ENCODE measurements around the gene VANGL2. TPM values are rescaled to one million over a fixed set of nuclear protein-coding genes. Genes with fewer than 3 reads are reported as not detected.

Gene VANGL2
- total RNA-seq, 1 donor from 2014 or later: 59.5 TPM

- Mint-ChIP-seq H3K27ac (no peak overlapping the region), H3K4me3 (no peak overlapping the region), H3K27me3 (ENCODE audit: low read depth) (no peaks in the 10 kb centered on the region), H3K9me3 (no peaks in the 10 kb centered on the region), H3K36me3 (peaks cover 34% of the 10 kb centered on the region), H3K4me1 (peaks cover 7% of the 10 kb centered on the region)
- no peak for TF ChIP-seq CTCF (IDR thresholded peaks at IDR 0.05; ENCODE audit: unreplicated experiment)
- DNase-seq (ENCODE audit: low spot score in 2 of 2, unreplicated experiment in 2 of 2): no peak
Observed at GRCh38 chr1:160425847-160426246, 25.5 kb downstream of the VANGL2 start.

- no peak for DNase-seq (ENCODE audit: low spot score in 2 of 2, unreplicated experiment in 2 of 2)
- peaks cover 26% of the 10 kb centered on the region for H3K36me3 Mint-ChIP-seq
- H3K27me3 Mint-ChIP-seq (ENCODE audit: low read depth): no peaks in the 10 kb centered on the region
- TF ChIP-seq CTCF (IDR thresholded peaks at IDR 0.05; ENCODE audit: unreplicated experiment): no peak
- no peaks in the 10 kb centered on the region for H3K9me3 Mint-ChIP-seq
- no peak overlapping the region for H3K27ac Mint-ChIP-seq
- H3K4me3 Mint-ChIP-seq: no peak overlapping the region
- peaks cover 7% of the 10 kb centered on the region for H3K4me1 Mint-ChIP-seq
Observed at GRCh38 chr1:160427625-160428024, 27.3 kb downstream of the VANGL2 start.

- H3K9me3 Mint-ChIP-seq: no peaks in the 10 kb centered on the region
- no peak overlapping the region for H3K27ac Mint-ChIP-seq
- peaks cover 26% of the 10 kb centered on the region for H3K36me3 Mint-ChIP-seq
- no peaks in the 10 kb centered on the region for H3K27me3 Mint-ChIP-seq (ENCODE audit: low read depth)
- no peak for DNase-seq (ENCODE audit: low spot score in 2 of 2, unreplicated experiment in 2 of 2)
- H3K4me1 Mint-ChIP-seq: peaks cover 7% of the 10 kb centered on the region
- H3K4me3 Mint-ChIP-seq: no peak overlapping the region
- TF ChIP-seq CTCF (IDR thresholded peaks at IDR 0.05; ENCODE audit: unreplicated experiment): no peak
Observed at GRCh38 chr1:160428053-160428452, 27.7 kb downstream of the VANGL2 start.

GRCh38 chr1:160428655-160429054, 28.3 kb downstream of the VANGL2 start:
- peak; percentile 17 for TF ChIP-seq CTCF (IDR thresholded peaks at IDR 0.05; ENCODE audit: unreplicated experiment)
- no peak for DNase-seq (ENCODE audit: low spot score in 2 of 2, unreplicated experiment in 2 of 2)
- no peaks in the 10 kb centered on the region for H3K27me3 Mint-ChIP-seq (ENCODE audit: low read depth)
- H3K36me3 Mint-ChIP-seq: peaks cover 20% of the 10 kb centered on the region
- H3K27ac Mint-ChIP-seq: peak overlapping the region; percentile 60
- no peaks in the 10 kb centered on the region for H3K9me3 Mint-ChIP-seq
- H3K4me1 Mint-ChIP-seq: peaks cover 7% of the 10 kb centered on the region
- no peak overlapping the region for H3K4me3 Mint-ChIP-seq

- Mint-ChIP-seq H3K27ac (no peak overlapping the region), H3K4me1 (peaks cover 7% of the 10 kb centered on the region), H3K4me3 (no peak overlapping the region), H3K36me3 (peaks cover 18% of the 10 kb centered on the region), H3K27me3 (ENCODE audit: low read depth) (no peaks in the 10 kb centered on the region), H3K9me3 (no peaks in the 10 kb centered on the region)
- DNase-seq (ENCODE audit: low spot score in 2 of 2, unreplicated experiment in 2 of 2): no peak
- TF ChIP-seq CTCF (IDR thresholded peaks at IDR 0.05; ENCODE audit: unreplicated experiment): no peak
Observed at GRCh38 chr1:160429125-160429561, 28.8 kb downstream of the VANGL2 start.
